ENCODE data around the gene MEX3D. TPM values are rescaled to one million over a fixed set of nuclear protein-coding genes. Genes with fewer than 3 reads are reported as not detected.
A peak's percentile ranks its signal among the peaks of the same experiment; 100 is the strongest.
"Not testable (repeated sequence)": the region's sequence is repeated elsewhere in the genome, so short reads cannot be mapped to it uniquely, and the experiment has no call there.

The MEX3D gene
- total and polyA plus RNA-seq, 5 donors from 2014 or later = 0.21 to 3.6 TPM; not detected in 3

GRCh38 chr19:1523412-1524286, 44.5 kb downstream of the MEX3D start, which contains the start of gene PLK5:
TSS of gene PLK5 (plus strand) at chr19:1524077. CDS start at chr19:1526997, 2,920 bp downstream.
- no peaks in the 10 kb centered on the region for H3K4me1 ChIP-seq (ENCODE audit: control insufficient read depth, insufficient read depth, low read length, poor library complexity, severe bottlenecking)
- H3K9me3 Mint-ChIP-seq = peaks cover 0 to 3% (median 0%) of the 10 kb centered on the region in 7 donors
- DNase-seq (no peak), ATAC-seq (ENCODE audit: low read depth in 2 of 2) (no peak)
- no peak within 1 kb of the TSS for H3K27ac ChIP-seq (ENCODE audit: insufficient read depth, low read length, poor library complexity, severe bottlenecking)
- no peak within 1 kb of the TSS for H3K4me3 ChIP-seq (ENCODE audit: low read depth, low read length)
- peaks cover 0 to 12% (median 3%) of the 10 kb centered on the region in 4 donors for H3K4me1 Mint-ChIP-seq
- no peaks in the 10 kb centered on the region for H3K36me3 Mint-ChIP-seq
- peaks cover 31% of the 10 kb centered on the region for H3K27me3 Mint-ChIP-seq
- H3K27ac Mint-ChIP-seq = no peak within 1 kb of the TSS
- H3K9me3 ChIP-seq (ENCODE audit: control insufficient read depth in 2 of 2, low read length in 2 of 2) = no peaks in the 10 kb centered on the region
- peaks cover 6% of the 10 kb centered on the region for H3K27me3 ChIP-seq (ENCODE audit: control insufficient read depth, insufficient read depth, low read length)
- peak within 1 kb of the TSS in 1 of 4 donors; percentile 44 for H3K4me3 Mint-ChIP-seq
- H3K36me3 ChIP-seq (ENCODE audit: control insufficient read depth, insufficient read depth, low read length) = no peaks in the 10 kb centered on the region

- Mint-ChIP-seq H3K4me1 (peaks cover 0 to 12% (median 3%) of the 10 kb centered on the region in 4 donors), H3K27ac (no peak overlapping the region), H3K4me3 (no peak overlapping the region), H3K36me3 (no peaks in the 10 kb centered on the region), H3K9me3 (peaks cover 0 to 3% (median 0%) of the 10 kb centered on the region in 7 donors), H3K27me3 (peaks cover 31% of the 10 kb centered on the region)
- ATAC-seq (ENCODE audit: low read depth in 2 of 2) (no peak), DNase-seq (no peak)
- Histone ChIP-seq H3K27me3 (ENCODE audit: control insufficient read depth, insufficient read depth, low read length) (peaks cover 6% of the 10 kb centered on the region), H3K4me1 (ENCODE audit: control insufficient read depth, insufficient read depth, low read length, poor library complexity, severe bottlenecking) (no peaks in the 10 kb centered on the region), H3K27ac (ENCODE audit: insufficient read depth, low read length, poor library complexity, severe bottlenecking) (no peak overlapping the region), H3K36me3 (ENCODE audit: control insufficient read depth, insufficient read depth, low read length) (no peaks in the 10 kb centered on the region), H3K4me3 (ENCODE audit: low read depth, low read length) (no peak overlapping the region), H3K9me3 (ENCODE audit: control insufficient read depth in 2 of 2, low read length in 2 of 2) (no peaks in the 10 kb centered on the region)
Measured at GRCh38 chr19:1522838-1523237, 45.3 kb downstream of the MEX3D start.

- DNase-seq = no peak
- no peak overlapping the region for H3K4me3 ChIP-seq (ENCODE audit: low read depth, low read length)
- Mint-ChIP-seq H3K27ac (no peak overlapping the region), H3K27me3 (peaks cover 31% of the 10 kb centered on the region), H3K4me1 (peaks cover 0 to 12% (median 3%) of the 10 kb centered on the region in 4 donors), H3K36me3 (no peaks in the 10 kb centered on the region), H3K9me3 (peaks cover 0 to 3% (median 0%) of the 10 kb centered on the region in 7 donors), H3K4me3 (no peak overlapping the region)
- no peaks in the 10 kb centered on the region for H3K9me3 ChIP-seq (ENCODE audit: control insufficient read depth in 2 of 2, low read length in 2 of 2)
- H3K36me3 ChIP-seq (ENCODE audit: control insufficient read depth, insufficient read depth, low read length) = no peaks in the 10 kb centered on the region
- no peak for ATAC-seq (ENCODE audit: low read depth in 2 of 2)
- H3K4me1 ChIP-seq (ENCODE audit: control insufficient read depth, insufficient read depth, low read length, poor library complexity, severe bottlenecking) = no peaks in the 10 kb centered on the region
- peaks cover 6% of the 10 kb centered on the region for H3K27me3 ChIP-seq (ENCODE audit: control insufficient read depth, insufficient read depth, low read length)
- H3K27ac ChIP-seq (ENCODE audit: insufficient read depth, low read length, poor library complexity, severe bottlenecking) = no peak overlapping the region
Measured at GRCh38 chr19:1522061-1522460, 46.1 kb downstream of the MEX3D start.

GRCh38 chr19:1521636-1522035, 46.5 kb downstream of the MEX3D start:
- H3K27me3 ChIP-seq (ENCODE audit: control insufficient read depth, insufficient read depth, low read length) = peaks cover 6% of the 10 kb centered on the region
- H3K36me3 Mint-ChIP-seq = no peaks in the 10 kb centered on the region
- ATAC-seq (ENCODE audit: low read depth in 2 of 2) (no peak), DNase-seq (no peak)
- H3K36me3 ChIP-seq (ENCODE audit: control insufficient read depth, insufficient read depth, low read length) = no peaks in the 10 kb centered on the region
- H3K4me3 ChIP-seq (ENCODE audit: low read depth, low read length) = no peak overlapping the region
- H3K27ac Mint-ChIP-seq = no peak overlapping the region
- no peaks in the 10 kb centered on the region for H3K4me1 ChIP-seq (ENCODE audit: control insufficient read depth, insufficient read depth, low read length, poor library complexity, severe bottlenecking)
- H3K4me3 Mint-ChIP-seq = no peak overlapping the region
- H3K4me1 Mint-ChIP-seq = peaks cover 0 to 12% (median 3%) of the 10 kb centered on the region in 4 donors
- H3K27ac ChIP-seq (ENCODE audit: insufficient read depth, low read length, poor library complexity, severe bottlenecking) = no peak overlapping the region
- peaks cover 31% of the 10 kb centered on the region for H3K27me3 Mint-ChIP-seq
- H3K9me3 ChIP-seq (ENCODE audit: control insufficient read depth in 2 of 2, low read length in 2 of 2) = no peaks in the 10 kb centered on the region
- peaks cover 0 to 4% (median 0%) of the 10 kb centered on the region in 7 donors for H3K9me3 Mint-ChIP-seq

- no peaks in the 10 kb centered on the region for H3K9me3 ChIP-seq (ENCODE audit: control insufficient read depth in 2 of 2, low read length in 2 of 2)
- no peak overlapping the region for H3K4me3 ChIP-seq (ENCODE audit: low read depth, low read length)
- H3K4me1 ChIP-seq (ENCODE audit: control insufficient read depth, insufficient read depth, low read length, poor library complexity, severe bottlenecking) = no peaks in the 10 kb centered on the region
- peaks cover 6% of the 10 kb centered on the region for H3K27me3 ChIP-seq (ENCODE audit: control insufficient read depth, insufficient read depth, low read length)
- H3K27me3 Mint-ChIP-seq = peaks cover 23% of the 10 kb centered on the region
- no peaks in the 10 kb centered on the region for H3K36me3 ChIP-seq (ENCODE audit: control insufficient read depth, insufficient read depth, low read length)
- ATAC-seq (ENCODE audit: low read depth in 2 of 2) (no peak), DNase-seq (no peak)
- H3K9me3 Mint-ChIP-seq = peaks cover 0 to 4% (median 0%) of the 10 kb centered on the region in 7 donors
- H3K4me3 Mint-ChIP-seq = no peak overlapping the region
- no peaks in the 10 kb centered on the region for H3K36me3 Mint-ChIP-seq
- peaks cover 0 to 7% (median 3%) of the 10 kb centered on the region in 4 donors for H3K4me1 Mint-ChIP-seq
- H3K27ac Mint-ChIP-seq = no peak overlapping the region
- H3K27ac ChIP-seq (ENCODE audit: insufficient read depth, low read length, poor library complexity, severe bottlenecking) = no peak overlapping the region
Measured at GRCh38 chr19:1520203-1520780, 47.8 kb downstream of the MEX3D start.

GRCh38 chr19:1519802-1520201, 48.3 kb downstream of the MEX3D start:
- H3K27me3 Mint-ChIP-seq = peaks cover 23% of the 10 kb centered on the region
- not testable (repeated sequence) for H3K4me3 Mint-ChIP-seq; H3K9me3 Mint-ChIP-seq; H3K27me3 ChIP-seq (ENCODE audit: control insufficient read depth, insufficient read depth, low read length); ATAC-seq (ENCODE audit: low read depth in 2 of 2); H3K27ac Mint-ChIP-seq; H3K4me1 ChIP-seq (ENCODE audit: control insufficient read depth, insufficient read depth, low read length, poor library complexity, severe bottlenecking); H3K36me3 ChIP-seq (ENCODE audit: control insufficient read depth, insufficient read depth, low read length); H3K4me3 ChIP-seq (ENCODE audit: low read depth, low read length); H3K9me3 ChIP-seq (ENCODE audit: control insufficient read depth in 2 of 2, low read length in 2 of 2); H3K36me3 Mint-ChIP-seq; H3K4me1 Mint-ChIP-seq; DNase-seq; H3K27ac ChIP-seq (ENCODE audit: insufficient read depth, low read length, poor library complexity, severe bottlenecking)

- Histone ChIP-seq H3K27me3 (ENCODE audit: control insufficient read depth, insufficient read depth, low read length) (no peaks in the 10 kb centered on the region), H3K36me3 (ENCODE audit: control insufficient read depth, insufficient read depth, low read length) (no peaks in the 10 kb centered on the region), H3K27ac (ENCODE audit: insufficient read depth, low read length, poor library complexity, severe bottlenecking) (no peak overlapping the region), H3K9me3 (ENCODE audit: control insufficient read depth in 2 of 2, low read length in 2 of 2) (no peaks in the 10 kb centered on the region), H3K4me1 (ENCODE audit: control insufficient read depth, insufficient read depth, low read length, poor library complexity, severe bottlenecking) (peaks cover 5% of the 10 kb centered on the region), H3K4me3 (ENCODE audit: low read depth, low read length) (no peak overlapping the region)
- ATAC-seq (ENCODE audit: low read depth in 2 of 2) (no peak), DNase-seq (no peak)
- Mint-ChIP-seq H3K9me3 (peaks cover 0 to 1% (median 0%) of the 10 kb centered on the region in 7 donors), H3K4me3 (no peak overlapping the region), H3K27ac (no peak overlapping the region), H3K36me3 (no peaks in the 10 kb centered on the region), H3K27me3 (peaks cover 17% of the 10 kb centered on the region), H3K4me1 (peaks cover 0 to 3% (median under 1%) of the 10 kb centered on the region in 4 donors)
Measured at GRCh38 chr19:1518471-1518870, 49.7 kb downstream of the MEX3D start.

Measured in CD4-positive, CD25-positive, alpha-beta regulatory T cell (primary cell).